Thyroid gland (tissue), 4 donors: ENCODE results near the gene MAML3. TPM values are rescaled to one million over a fixed set of nuclear protein-coding genes. Genes with fewer than 3 reads are reported as not detected.
"Not testable (repeated sequence)": the region's sequence is repeated elsewhere in the genome, so short reads cannot be mapped to it uniquely, and the experiment has no call there.

Experiments used
- DNase-seq, 2 donors: peaks; one replicate each; pipeline ENCODE4 v3.0.0-alpha.2; 2019
- H3K27ac ChIP-seq, 3 donors: fragments of 200-600 bp; sonication (generic); 1 replicate in 2 of 3; 2 replicates in 1 of 3; pipeline ENCODE4 v1.5.1; 2016 to 2019; ENCODE audit warnings: mild to moderate bottlenecking in 1 of 3, moderate library complexity in 1 of 3
- H3K27me3 ChIP-seq: fragments of 200-600 bp; sonication (generic); one replicate; pipeline ENCODE4 v1.5.1; 2019
- H3K36me3 ChIP-seq, 2 donors: fragments of 200-600 bp; sonication (generic); one replicate each; pipeline ENCODE4 v1.5.1; 2016 to 2019
- H3K4me1 ChIP-seq, 2 donors: fragments of 200-600 bp; sonication (generic); one replicate each; pipeline ENCODE4 v1.5.1; 2017 to 2019
- H3K4me3 ChIP-seq, 3 donors: fragments of 200-600 bp; sonication (generic); replicated peaks in 1 of 3; 1 replicate in 2 of 3; 2 replicates in 1 of 3; pipeline ENCODE4 v1.5.1; 2016; ENCODE audit warnings: mild to moderate bottlenecking in 1 of 3
- H3K9me3 ChIP-seq: fragments of 200-600 bp; sonication (generic); one replicate; pipeline ENCODE4 v1.5.1; 2017
- CTCF ChIP-seq, 6 experiments: fragments of 200-600 bp in 3 of 6; fragments of 450-650 bp in 3 of 6; sonication (generic) in 3 of 6; IDR thresholded peaks; one replicate each; pipeline ENCODE4 v1.5.1; 2016 to 2019; ENCODE audit warnings: antibody characterized with exemption in 6 of 6, mild to moderate bottlenecking in 2 of 6, inconsistent platforms in 1 of 6, moderate library complexity in 1 of 6
- POLR2A ChIP-seq, 2 donors: fragments of 450-650 bp; IDR thresholded peaks; one replicate each; pipeline ENCODE4 v1.6.1; 2017; ENCODE audit warnings: antibody characterized with exemption in 2 of 2, mild to moderate bottlenecking in 2 of 2, moderate library complexity in 1 of 2
- WGBS, 2 donors: methylation state at CpG; one replicate each; pipeline ENCODE4 v1.1.5; 2017; 5-methylcytosine and 5-hydroxymethylcytosine counted together
- intact Hi-C: fragments of 100-400 bp; cut with DNase I; formaldehyde crosslinking; loops from one replicate; pipeline ENCODE4 v1.15.1; 2023
- total RNA-seq, 4 donors: library from RNA; depleted of rRNA; stranded (reverse); fragments of >200 nt; gene quantifications; one replicate each; pipeline ENCODE4 v1.2.3, GENCODE V29; 2016

MAML3 gene
- total RNA-seq, 4 donors from 2014 or later: 5.7 to 14.1 (median 11.4) TPM

GRCh38 chr4:139954512-139954911 lies 199.5 kb downstream of the MAML3 start:
- Histone ChIP-seq H3K27me3 (no peaks in the 10 kb centered on the region), H3K4me3 (no peak overlapping the region), H3K36me3 (no peaks in the 10 kb centered on the region), H3K4me1 (peaks cover 15 to 23% of the 10 kb centered on the region in 2 donors), H3K9me3 (no peaks in the 10 kb centered on the region), H3K27ac (no peak overlapping the region)
- TF ChIP-seq CTCF (IDR thresholded peaks at IDR 0.05) (no peak), POLR2A (IDR thresholded peaks at IDR 0.05) (no peak)
- no peak for DNase-seq
- intact Hi-C loops: no loop called here
- 96 to 98% methylated on average over 7 of the region's 7 CpGs for whole genome bisulfite sequencing, 2 donors

- H3K9me3 ChIP-seq: no peaks in the 10 kb centered on the region
- 90 to 93% methylated on average over 2 of the region's 2 CpGs for WGBS, 2 donors
- intact Hi-C loops: no loop called here
- DNase-seq: no peak
- no peak for TF ChIP-seq CTCF (IDR thresholded peaks at IDR 0.05)
- no peak for TF ChIP-seq POLR2A (IDR thresholded peaks at IDR 0.05)
- H3K4me1 ChIP-seq: peaks cover 12 to 18% of the 10 kb centered on the region in 2 donors
- H3K36me3 ChIP-seq: no peaks in the 10 kb centered on the region
- H3K27me3 ChIP-seq: no peaks in the 10 kb centered on the region
- no peak overlapping the region for H3K27ac ChIP-seq
- H3K4me3 ChIP-seq: no peak overlapping the region
Measured at GRCh38 chr4:139951021-139951420, 203.0 kb downstream of the MAML3 start.

- Histone ChIP-seq H3K27ac (no peak overlapping the region), H3K9me3 (no peaks in the 10 kb centered on the region), H3K27me3 (no peaks in the 10 kb centered on the region), H3K36me3 (no peaks in the 10 kb centered on the region), H3K4me1 (peaks cover 10 to 14% of the 10 kb centered on the region in 2 donors), H3K4me3 (no peak overlapping the region)
- TF ChIP-seq POLR2A (IDR thresholded peaks at IDR 0.05) (no peak), CTCF (IDR thresholded peaks at IDR 0.05) (no peak)
- no peak for DNase-seq
- WGBS, 2 donors: 76 to 83% methylated on average over 4 to 5 of the region's 5 CpGs
- intact Hi-C loops: no loop called here
Measured at GRCh38 chr4:139950568-139950967, 203.4 kb downstream of the MAML3 start.

GRCh38 chr4:139944916-139945315 lies 209.1 kb downstream of the MAML3 start:
- 88 to 94% methylated on average over 2 of the region's 2 CpGs for WGBS, 2 donors
- H3K4me1 ChIP-seq: peaks cover 10 to 13% of the 10 kb centered on the region in 2 donors
- H3K9me3 ChIP-seq, intact Hi-C loops, H3K4me3 ChIP-seq, H3K27me3 ChIP-seq, DNase-seq, H3K27ac ChIP-seq, H3K36me3 ChIP-seq: not testable (repeated sequence)

GRCh38 chr4:139943277-139943676 lies 210.7 kb downstream of the MAML3 start:
- no peaks in the 10 kb centered on the region for H3K27me3 ChIP-seq
- TF ChIP-seq POLR2A (IDR thresholded peaks at IDR 0.05): no peak
- TF ChIP-seq CTCF (IDR thresholded peaks at IDR 0.05): no peak
- H3K9me3 ChIP-seq: no peaks in the 10 kb centered on the region
- no peak for DNase-seq
- peaks cover 10 to 13% of the 10 kb centered on the region in 2 donors for H3K4me1 ChIP-seq
- H3K27ac ChIP-seq: no peak overlapping the region
- intact Hi-C loops: no loop called here
- no peaks in the 10 kb centered on the region for H3K36me3 ChIP-seq
- WGBS, 2 donors: 43 to 53% methylated on average over 2 of the region's 2 CpGs
- no peak overlapping the region for H3K4me3 ChIP-seq

- Histone ChIP-seq H3K4me3 (no peak overlapping the region), H3K4me1 (peaks cover 10% of the 10 kb centered on the region in 2 donors), H3K9me3 (no peaks in the 10 kb centered on the region), H3K27me3 (no peaks in the 10 kb centered on the region), H3K27ac (no peak overlapping the region), H3K36me3 (no peaks in the 10 kb centered on the region)
- no peak for TF ChIP-seq POLR2A (IDR thresholded peaks at IDR 0.05)
- TF ChIP-seq CTCF (IDR thresholded peaks at IDR 0.05): no peak
- intact Hi-C loops: no loop called here
- WGBS, 2 donors: 82 to 91% methylated on average over 3 of the region's 3 CpGs
- DNase-seq: no peak
Measured at GRCh38 chr4:139942241-139942640, 211.7 kb downstream of the MAML3 start.
